Karpas-422 (cell line): ENCODE measurements around the gene UROS. TPM values are rescaled to one million over a fixed set of nuclear protein-coding genes. Genes with fewer than 3 reads are reported as not detected.

Experiments
- DNase-seq: peaks from one replicate; pipeline ENCODE4 v3.0.0-alpha.2; 2015
- H2AFZ ChIP-seq: fragments of 200-600 bp; sonication (generic); 2 replicates; pipeline ENCODE4 v1.6.1; 2014; ENCODE audit warnings: antibody characterized with exemption, low read length, mixed read lengths
- H3K27ac ChIP-seq: fragments of 200-600 bp; sonication (generic); 2 replicates; pipeline ENCODE4 v1.5.1; 2014; ENCODE audit warnings: mild to moderate bottlenecking, low read length, moderate library complexity
- H3K27me3 ChIP-seq: fragments of 200-600 bp; sonication (generic); 2 replicates; pipeline ENCODE4 v1.6.1; 2014; ENCODE audit warnings: low read length, mixed read lengths
- H3K36me3 ChIP-seq: fragments of 200-600 bp; sonication (generic); 2 replicates; pipeline ENCODE4 v1.6.1; 2014; ENCODE audit warnings: low read length, mixed read lengths; ENCODE audit not compliant: insufficient read depth
- H3K4me1 ChIP-seq: fragments of 200-600 bp; sonication (generic); 2 replicates; pipeline ENCODE4 v1.6.1; 2014; ENCODE audit warnings: mild to moderate bottlenecking, low read length, mixed read lengths
- H3K4me2 ChIP-seq: fragments of 200-600 bp; sonication (generic); 2 replicates; pipeline ENCODE4 v1.6.1; 2014; ENCODE audit warnings: low read length, low read depth, mild to moderate bottlenecking; ENCODE audit not compliant: poor library complexity, severe bottlenecking
- H3K4me3 ChIP-seq: fragments of 200-600 bp; sonication (generic); 2 replicates; pipeline ENCODE4 v1.5.1; 2014; ENCODE audit warnings: mild to moderate bottlenecking, antibody characterized with exemption, low read length, mixed read lengths
- H3K79me2 ChIP-seq: fragments of 200-600 bp; sonication (generic); 2 replicates; pipeline ENCODE4 v1.6.1; 2014; ENCODE audit warnings: mild to moderate bottlenecking, low read length, mixed read lengths
- H3K9ac ChIP-seq: fragments of 200-600 bp; sonication (generic); 2 replicates; pipeline ENCODE4 v1.6.0; 2014; ENCODE audit warnings: low read length
- H3K9me2 ChIP-seq: fragments of 200-600 bp; sonication (generic), shearing (Covaris generic); replicated peaks from 2 replicates; pipeline ENCODE4 v1.6.0; 2014; ENCODE audit warnings: mild to moderate bottlenecking, low read length, moderate library complexity; ENCODE audit not compliant: insufficient read depth
- H3K9me3 ChIP-seq: fragments of 300-700, 200-600 bp; sonication (generic); 2 replicates; pipeline ENCODE4 v1.6.1; 2014; ENCODE audit warnings: low read length, mixed read lengths
- H4K20me1 ChIP-seq: fragments of 200-600 bp; sonication (generic); 2 replicates; pipeline ENCODE4 v1.6.1; 2014; ENCODE audit warnings: mild to moderate bottlenecking, antibody characterized with exemption, low read length, low read depth; ENCODE audit not compliant: insufficient read depth
- total RNA-seq: library from RNA; depleted of rRNA; stranded (reverse); fragments of >200 nt; shearing (Covaris generic); gene quantifications from 2 replicates; pipeline ENCODE4 v1.2.3, GENCODE V29; 2014; ENCODE audit warnings: low replicate concordance

UROS gene
- total RNA-seq, 1 experiment from 2014 or later, result 61.1 TPM

DNA sequence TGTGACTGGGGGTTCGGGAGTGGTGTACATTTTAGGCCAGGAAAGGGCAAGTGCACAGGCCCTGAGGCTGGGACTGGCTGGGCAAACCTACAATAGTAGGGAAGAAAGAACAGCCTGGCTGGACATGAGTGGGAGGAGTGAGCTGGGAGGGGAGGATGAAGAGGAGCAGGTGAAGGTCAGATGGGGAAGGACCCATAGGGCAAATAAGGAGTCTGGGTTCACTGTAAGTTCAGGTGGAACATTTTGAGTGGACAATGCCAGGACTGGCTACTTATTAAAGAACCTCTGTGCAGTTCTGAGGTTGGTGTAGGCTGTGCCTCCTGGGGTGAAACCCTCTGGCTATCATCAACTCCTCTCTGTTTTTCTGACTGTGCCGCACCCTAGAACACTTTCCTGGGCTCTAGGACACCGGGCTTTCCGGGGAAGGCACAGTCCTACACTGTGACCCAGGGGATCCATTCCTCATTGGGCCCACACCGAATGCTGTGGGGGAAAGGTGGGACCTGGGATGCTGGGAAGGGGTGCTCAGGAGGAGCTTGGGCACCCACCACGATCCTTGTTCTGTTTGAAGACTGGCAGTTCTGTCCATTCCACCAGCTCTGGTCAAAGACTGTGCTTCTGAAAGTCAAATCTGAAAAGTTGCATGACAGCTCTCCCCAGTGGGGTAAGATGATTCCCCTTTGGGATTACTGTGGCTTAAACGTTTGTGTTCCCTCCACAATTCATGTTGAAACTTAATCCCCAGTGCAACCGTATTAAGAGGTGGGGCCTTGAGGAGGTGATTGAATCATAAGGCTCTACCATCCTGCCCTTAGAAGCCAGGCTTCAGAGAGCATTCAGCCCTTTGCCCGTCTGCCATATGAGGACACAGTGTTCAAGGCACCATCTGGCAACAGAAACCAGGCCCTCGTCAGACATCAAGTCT, 43.4 kb downstream of the UROS start:
- no peak overlapping the region for H3K27ac ChIP-seq
- no peaks in the 10 kb centered on the region for H3K9me2 ChIP-seq
- H3K79me2 ChIP-seq, result no peaks in the 10 kb centered on the region
- H3K4me2 ChIP-seq, result peak overlapping the region; percentile 58
- H3K9ac ChIP-seq, result peak overlapping the region; percentile 38; the same call in 1 of the 2 replicates
- no peaks in the 10 kb centered on the region for H3K27me3 ChIP-seq
- no peaks in the 10 kb centered on the region for H3K9me3 ChIP-seq
- H4K20me1 ChIP-seq, result 0 out of 2 replicates have a peak, but pooled peaks cover 3% of the 10 kb centered on the region
- DNase-seq, result peak; percentile 90
- peaks cover 22% of the 10 kb centered on the region for H3K4me1 ChIP-seq
- H3K4me3 ChIP-seq, result no peak overlapping the region
- no peak overlapping the region for H2AFZ ChIP-seq
- no peaks in the 10 kb centered on the region for H3K36me3 ChIP-seq

DNA sequence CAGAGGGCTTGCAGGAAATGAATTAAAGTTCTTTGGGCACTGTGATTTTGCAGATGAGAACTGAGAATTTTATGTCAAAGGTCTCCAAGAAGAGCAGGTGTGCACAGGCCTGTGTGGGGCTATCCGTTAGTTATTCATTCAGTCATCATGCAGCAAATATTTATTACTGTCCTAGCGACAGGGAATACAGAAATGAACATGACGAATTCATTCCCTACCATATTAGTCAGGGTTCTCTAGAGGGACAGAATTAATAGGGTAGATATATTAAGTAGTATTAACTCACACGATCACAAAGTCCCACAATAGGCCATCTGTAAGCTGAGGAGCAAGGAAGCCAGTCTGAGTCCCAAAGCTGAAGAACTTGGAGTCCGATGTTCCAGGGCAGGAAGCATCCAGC, 44.5 kb downstream of the UROS start:
- 0 out of 2 replicates have a peak, but pooled peaks cover under 1% of the 10 kb centered on the region for H4K20me1 ChIP-seq
- DNase-seq, result no peak
- peaks cover 19% of the 10 kb centered on the region for H3K4me1 ChIP-seq
- H3K9ac ChIP-seq, result no peak overlapping the region
- no peak overlapping the region for H3K4me2 ChIP-seq
- H3K4me3 ChIP-seq, result no peak overlapping the region
- no peaks in the 10 kb centered on the region for H3K36me3 ChIP-seq
- H3K27ac ChIP-seq, result no peak overlapping the region
- no peaks in the 10 kb centered on the region for H3K9me2 ChIP-seq
- H3K27me3 ChIP-seq, result no peaks in the 10 kb centered on the region
- no peak overlapping the region for H2AFZ ChIP-seq
- no peaks in the 10 kb centered on the region for H3K79me2 ChIP-seq
- no peaks in the 10 kb centered on the region for H3K9me3 ChIP-seq

DNA sequence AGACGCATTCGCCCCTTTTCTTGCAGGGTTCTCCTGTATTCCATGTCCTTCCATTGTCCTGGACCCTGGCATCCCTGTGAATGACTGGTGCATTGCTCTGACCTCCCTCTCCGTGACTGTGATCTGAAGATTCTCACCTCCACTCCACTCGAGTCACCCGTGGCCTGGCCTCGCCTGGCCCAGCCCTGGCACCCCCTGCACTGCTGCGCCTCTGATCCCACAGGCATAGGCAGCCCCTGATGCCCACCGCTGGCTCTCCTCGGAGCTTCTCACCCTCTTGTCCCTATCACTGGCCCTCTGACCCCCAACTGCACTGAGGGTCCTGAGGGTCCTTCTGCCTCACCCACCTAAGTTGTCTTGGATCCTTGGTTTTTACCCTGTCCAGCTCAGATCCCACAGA, 45.3 kb downstream of the UROS start:
- Histone ChIP-seq H3K79me2 (no peaks in the 10 kb centered on the region), H3K27me3 (no peaks in the 10 kb centered on the region), H3K9me3 (no peaks in the 10 kb centered on the region), H3K27ac (no peak overlapping the region), H3K4me3 (no peak overlapping the region), H3K9me2 (no peaks in the 10 kb centered on the region), H3K4me1 (peaks cover 19% of the 10 kb centered on the region), H2AFZ (no peak overlapping the region), H3K9ac (no peak overlapping the region), H3K36me3 (no peaks in the 10 kb centered on the region), H3K4me2 (no peak overlapping the region), H4K20me1 (no peaks in the 10 kb centered on the region)
- DNase-seq, result no peak

DNA sequence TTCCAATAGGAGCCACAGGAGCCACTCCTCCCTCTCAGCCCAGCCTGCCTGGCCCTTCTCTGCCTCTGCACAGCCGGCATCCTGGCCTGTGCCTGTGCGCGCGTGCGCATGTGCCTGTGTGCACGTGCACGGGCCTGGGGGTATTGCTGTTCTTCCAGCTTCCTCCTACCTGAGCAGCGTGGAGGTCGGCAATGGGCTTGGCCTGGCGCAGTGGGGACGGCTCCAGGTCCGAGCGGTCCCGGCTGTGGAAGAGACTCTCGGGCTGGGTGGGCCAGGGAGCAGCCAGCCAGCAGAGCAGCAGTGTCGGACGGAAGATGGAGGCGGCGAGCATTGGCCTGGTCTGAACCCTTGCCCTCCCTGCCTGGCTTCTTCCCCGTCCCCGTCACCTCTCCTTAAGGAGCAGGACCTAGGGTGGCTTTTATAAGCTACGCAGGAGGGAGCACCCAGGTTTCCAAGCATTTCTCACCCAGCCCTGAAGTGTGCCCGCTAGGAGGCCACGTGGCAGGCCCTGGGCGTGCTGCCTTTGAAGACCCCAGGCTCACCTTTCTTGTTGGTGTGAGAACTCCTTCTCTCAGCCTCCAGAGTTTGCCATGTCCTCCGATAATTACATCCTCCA, 47.5 kb downstream of the UROS start, which contains the start of gene MMP21:
Gene MMP21 (minus strand): TSS at position 331 of the 616 bp plus-strand sequence. CDS start 0 bp downstream, at position 331.
- Histone ChIP-seq H3K9me3 (no peaks in the 10 kb centered on the region), H3K36me3 (no peaks in the 10 kb centered on the region), H3K27me3 (no peaks in the 10 kb centered on the region), H3K9ac (no peak within 1 kb of the TSS), H3K9me2 (no peaks in the 10 kb centered on the region), H3K27ac (no peak within 1 kb of the TSS), H3K4me2 (no peak within 1 kb of the TSS), H2AFZ (no peak within 1 kb of the TSS), H4K20me1 (no peaks in the 10 kb centered on the region), H3K4me3 (no peak within 1 kb of the TSS), H3K79me2 (no peaks in the 10 kb centered on the region), H3K4me1 (peaks cover 16% of the 10 kb centered on the region)
- no peak for DNase-seq

DNA sequence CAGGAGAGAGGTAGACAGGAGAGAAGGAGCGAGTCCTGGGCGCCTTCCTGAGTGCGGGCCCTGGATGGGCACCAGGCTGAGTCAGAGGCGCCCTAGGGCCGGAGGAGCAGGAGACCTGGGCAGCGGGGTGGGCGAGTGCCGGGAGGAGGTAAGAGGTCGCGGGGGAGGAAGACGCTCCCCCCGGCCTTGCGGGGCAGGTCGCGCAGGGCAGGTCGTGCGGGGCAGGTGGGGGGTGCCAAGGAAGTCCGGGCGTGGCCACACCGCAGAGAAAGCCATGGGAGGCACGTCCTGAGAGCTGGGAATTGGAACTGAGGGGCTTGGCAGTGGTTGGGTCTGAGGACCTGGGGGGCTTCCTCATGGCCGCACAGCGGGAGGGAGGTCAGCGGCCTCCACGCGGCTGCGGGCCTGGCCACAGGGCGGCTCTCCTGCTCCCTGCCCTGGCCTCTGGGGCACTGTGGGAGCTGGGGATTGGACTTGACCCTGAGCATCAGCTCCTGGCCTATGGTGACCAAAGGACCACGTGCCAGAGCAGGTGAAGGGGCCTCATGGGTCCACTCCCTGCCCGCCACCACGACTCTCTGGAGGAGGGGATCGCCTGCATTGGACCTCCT, 48.4 kb downstream of the UROS start:
- Histone ChIP-seq H3K27me3 (no peaks in the 10 kb centered on the region), H3K4me2 (no peak overlapping the region), H3K36me3 (no peaks in the 10 kb centered on the region), H3K9me3 (no peaks in the 10 kb centered on the region), H4K20me1 (no peaks in the 10 kb centered on the region), H3K4me3 (no peak overlapping the region), H3K4me1 (peaks cover 7% of the 10 kb centered on the region), H3K9ac (no peak overlapping the region), H3K79me2 (no peaks in the 10 kb centered on the region), H3K9me2 (no peaks in the 10 kb centered on the region), H2AFZ (no peak overlapping the region), H3K27ac (no peak overlapping the region)
- no peak for DNase-seq

DNA sequence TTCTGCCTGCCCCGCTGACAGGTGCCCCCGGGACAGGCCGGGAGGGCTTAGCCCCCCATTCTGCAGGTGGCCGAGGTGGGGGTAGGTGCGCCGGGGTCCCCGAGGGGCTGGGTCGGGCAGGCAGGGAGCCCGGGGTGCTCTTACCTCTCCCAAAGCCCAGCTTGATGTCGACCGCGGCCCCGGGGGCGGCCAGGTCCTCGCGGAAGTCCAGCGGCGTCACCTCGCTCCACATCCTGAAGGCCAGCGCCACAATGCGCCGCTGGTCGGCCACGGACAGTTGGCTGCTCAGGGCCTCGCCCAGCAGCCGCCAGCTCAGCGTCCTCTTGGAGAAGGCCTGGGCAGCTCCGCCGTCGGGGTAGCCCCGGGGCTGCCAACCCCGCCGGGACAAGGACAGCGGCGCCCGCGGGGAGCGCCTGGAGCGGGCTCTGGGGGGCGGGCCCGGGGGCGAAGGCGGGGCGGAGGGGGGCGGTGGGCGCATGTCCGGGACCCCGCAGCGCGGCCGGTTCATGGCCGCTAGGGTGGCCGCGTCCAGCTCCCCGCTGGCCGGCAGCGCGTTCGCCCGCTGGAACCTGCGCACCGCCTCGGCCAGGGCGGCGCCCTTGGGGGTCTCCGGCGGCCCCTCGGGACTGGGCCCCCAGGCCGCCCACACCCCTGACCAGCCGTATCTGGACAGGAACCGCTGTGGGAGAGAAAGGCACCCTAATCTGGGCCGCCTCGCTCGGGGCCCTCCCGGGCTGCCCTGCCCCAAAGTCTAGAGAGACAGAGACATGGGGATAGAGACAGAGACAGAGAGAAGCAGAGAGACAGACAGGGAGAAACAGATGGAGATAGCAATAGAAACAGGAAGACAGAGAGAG, 49.1 kb downstream of the UROS start:
- H3K4me2 ChIP-seq, result no peak overlapping the region
- no peak overlapping the region for H3K27ac ChIP-seq
- no peaks in the 10 kb centered on the region for H3K9me2 ChIP-seq

DNA sequence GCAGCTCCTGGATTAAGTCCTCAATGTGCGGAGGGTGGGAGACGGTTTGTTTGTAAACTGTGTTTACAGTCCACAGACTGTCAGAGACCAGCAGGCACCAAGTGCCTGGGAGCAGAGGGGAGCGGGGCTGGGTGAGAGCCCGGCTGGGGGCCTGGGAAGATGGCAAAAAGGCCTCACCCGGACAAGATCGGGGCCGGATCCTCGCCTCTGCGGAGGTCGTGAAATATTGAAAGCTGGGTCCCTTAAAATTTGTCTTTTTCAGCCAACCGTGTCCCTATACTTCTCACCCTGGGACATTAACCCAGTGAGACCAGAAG, 50.2 kb downstream of the UROS start:
- H3K4me1 ChIP-seq, result no peaks in the 10 kb centered on the region
- H3K4me3 ChIP-seq, result no peak overlapping the region
- no peak overlapping the region for H3K27ac ChIP-seq
- H3K4me2 ChIP-seq, result no peak overlapping the region
- H3K9ac ChIP-seq, result no peak overlapping the region
- no peak for DNase-seq
- no peaks in the 10 kb centered on the region for H3K9me3 ChIP-seq
- H3K27me3 ChIP-seq, result no peaks in the 10 kb centered on the region
- H3K9me2 ChIP-seq, result no peaks in the 10 kb centered on the region
- H3K79me2 ChIP-seq, result no peaks in the 10 kb centered on the region
- H4K20me1 ChIP-seq, result no peaks in the 10 kb centered on the region
- H3K36me3 ChIP-seq, result no peaks in the 10 kb centered on the region
- no peak overlapping the region for H2AFZ ChIP-seq

More for the DNA sequence above, 49.1 kb downstream of the UROS start:
- no peaks in the 10 kb centered on the region for H3K4me1 ChIP-seq
- no peaks in the 10 kb centered on the region for H3K36me3 ChIP-seq
- H2AFZ ChIP-seq, result no peak overlapping the region
- no peaks in the 10 kb centered on the region for H3K9me3 ChIP-seq
- H3K27me3 ChIP-seq, result no peaks in the 10 kb centered on the region
- no peaks in the 10 kb centered on the region for H3K79me2 ChIP-seq
- no peaks in the 10 kb centered on the region for H4K20me1 ChIP-seq
- H3K4me3 ChIP-seq, result no peak overlapping the region
- no peak overlapping the region for H3K9ac ChIP-seq
- DNase-seq, result no peak
